HCT116 (cell line): ENCODE data around the gene PRDM1. TPM values are rescaled to one million over a fixed set of nuclear protein-coding genes. Genes with fewer than 3 reads are reported as not detected.

Experiments
- ATAC-seq: fragments of 200-7000 bp; cut with Tn5 transposase; 2 replicates; pipeline ENCODE4 v1.9.1; 2020; ENCODE audit warnings: mild to moderate bottlenecking, moderate library complexity
- BruUV-seq: library from RNA; stranded (reverse); fragments of 400-500 nt; replicated peaks from 2 replicates; lab custom pipeline; 2021; lab: Mats Ljungman, UMichigan
- CTCF ChIA-PET: fragments of 300-600 bp; sonication (Branson Sonifier 250); formaldehyde crosslinking; loops from one replicate; lab custom pipeline; 2021; ENCODE audit warnings: antibody characterized with exemption; lab: Charles Lee
- POLR2A ChIA-PET: fragments of 300-600, 350-600 bp; sonication (Branson Sonifier 250); formaldehyde crosslinking; loops from one replicate; lab custom pipeline; 2021; ENCODE audit warnings: antibody characterized with exemption; lab: Charles Lee
- RAD21 ChIA-PET, 2 experiments: fragments of 300-600 bp; sonication (Branson Sonifier 250); formaldehyde crosslinking; loops; one replicate each; lab custom pipeline; 2023; ENCODE audit warnings: low total read pairs in 2 of 2; ENCODE audit not compliant: uncharacterized antibody in 2 of 2, unreplicated experiment in 2 of 2, low non-redundant PET in 1 of 2; lab: Charles Lee
- DNase-seq: peaks from one replicate; pipeline ENCODE4 v3.0.0-alpha.2; 2010; ENCODE audit warnings: low read depth, low spot score
- H2AFZ ChIP-seq: fragments of 200-600 bp; shearing (Covaris generic), sonication (generic); 2 replicates; pipeline ENCODE4 v1.6.1; 2017; ENCODE audit warnings: low read depth, mixed run types, mixed read lengths, antibody characterized with exemption, low read length; ENCODE audit not compliant: poor library complexity, severe bottlenecking
- H3K27ac ChIP-seq: 2 replicates; pipeline ENCODE4 v1.5.1; 2012; ENCODE audit warnings: low read depth, low read length
- H3K27me3 ChIP-seq: fragments of 200-600 bp; sonication (generic); 2 replicates; pipeline ENCODE4 v1.6.1; 2016; ENCODE audit warnings: mixed run types, low read length, mixed read lengths; ENCODE audit not compliant: insufficient read depth
- H3K36me3 ChIP-seq, 2 experiments: fragments of 200-500 bp in 1 of 2; fragments of 200-600 bp in 1 of 2; sonication (Bioruptor generic) in 1 of 2; sonication (generic) in 1 of 2; 2 replicates each; pipeline versions ENCODE4 v1.5.1 to v1.6.1; 2014 to 2016; ENCODE audit warnings: low read length in 2 of 2, inconsistent platforms in 1 of 2, mixed read lengths in 1 of 2, mixed run types in 1 of 2; ENCODE audit not compliant: insufficient read depth in 2 of 2, control insufficient read depth in 1 of 2
- H3K4me1 ChIP-seq, 2 experiments: fragments of 200-600 bp in 1 of 2; sonication (generic) in 1 of 2; 2 replicates each; pipeline versions ENCODE4 v1.5.1 to v1.6.1; 2012 to 2017; ENCODE audit warnings: low read length in 2 of 2, inconsistent platforms in 1 of 2, mild to moderate bottlenecking in 1 of 2, mixed read lengths in 1 of 2, mixed run types in 1 of 2, moderate library complexity in 1 of 2; ENCODE audit not compliant: insufficient read depth in 2 of 2, control insufficient read depth in 1 of 2
- H3K4me2 ChIP-seq: fragments of 200-600 bp; sonication (generic); 2 replicates; pipeline ENCODE4 v1.6.1; 2017; ENCODE audit warnings: mixed run types, low read length, mixed read lengths
- H3K4me3 ChIP-seq, 2 experiments: fragments of 200-600 bp in 1 of 2; sonication (generic) in 1 of 2; replicated peaks in 1 of 2; 2 replicates each; pipeline ENCODE4 v1.5.1; 2011 to 2016; ENCODE audit warnings: low read length in 2 of 2, control low read depth in 1 of 2, low read depth in 1 of 2, mild to moderate bottlenecking in 1 of 2, mixed read lengths in 1 of 2, mixed run types in 1 of 2
- H3K79me2 ChIP-seq: fragments of 200-600 bp; sonication (generic); 2 replicates; pipeline ENCODE4 v1.6.1; 2017; ENCODE audit warnings: mild to moderate bottlenecking, mixed run types, low read length, moderate library complexity, mixed read lengths; ENCODE audit not compliant: insufficient read depth
- H3K9ac ChIP-seq: fragments of 200-600 bp; sonication (generic); 2 replicates; pipeline ENCODE4 v1.6.1; 2016; ENCODE audit warnings: low read length, mixed read lengths
- H3K9me2 ChIP-seq: fragments of 200-600 bp; sonication (generic), shearing (Covaris generic); 2 replicates; pipeline ENCODE4 v1.6.1; 2017; ENCODE audit warnings: mixed run types, mild to moderate bottlenecking, moderate library complexity; ENCODE audit not compliant: insufficient read depth
- H3K9me3 ChIP-seq, 2 experiments: fragments of 200-500 bp in 1 of 2; fragments of 200-600 bp in 1 of 2; sonication (Bioruptor generic) in 1 of 2; sonication (generic) in 1 of 2; 2 replicates each; pipeline ENCODE4 v1.6.1; 2014 to 2017; ENCODE audit warnings: low read length in 2 of 2, mixed read lengths in 2 of 2, inconsistent platforms in 1 of 2, low read depth in 1 of 2, mild to moderate bottlenecking in 1 of 2, mixed run types in 1 of 2, moderate library complexity in 1 of 2; ENCODE audit not compliant: control insufficient read depth in 1 of 2, insufficient read depth in 1 of 2
- H4K20me1 ChIP-seq: fragments of 200-600 bp; sonication (generic), shearing (Covaris generic); 2 replicates; pipeline ENCODE4 v1.6.1; 2017; ENCODE audit warnings: mixed run types, mild to moderate bottlenecking, moderate library complexity; ENCODE audit not compliant: insufficient read depth
- ATF3 ChIP-seq: IDR thresholded peaks from 2 replicates; pipeline ENCODE4 v1.6.1; 2012
- CBX3 ChIP-seq: IDR thresholded peaks from 2 replicates; pipeline ENCODE4 v1.6.1; 2012; ENCODE audit warnings: low read depth
- CTCF ChIP-seq, 3 experiments: fragments of 200-600 bp in 1 of 3; sonication (generic) in 1 of 3; IDR thresholded peaks in 2 of 3; conservative IDR thresholded peaks in 1 of 3; 2 replicates each; pipeline ENCODE4 v1.5.1; 2012 to 2017; ENCODE audit warnings: low read depth in 2 of 3, low read length in 2 of 3, antibody characterized with exemption in 1 of 3, borderline replicate concordance in 1 of 3, control low read depth in 1 of 3, mild to moderate bottlenecking in 1 of 3, mixed read lengths in 1 of 3, mixed run types in 1 of 3, moderate library complexity in 1 of 3; ENCODE audit not compliant: insufficient read depth in 1 of 3
- JUND ChIP-seq: IDR thresholded peaks from 2 replicates; pipeline ENCODE4 v1.6.1; 2012
- MAX ChIP-seq: IDR thresholded peaks from 2 replicates; pipeline ENCODE4 v1.6.1; 2012
- POLR2A ChIP-seq: IDR thresholded peaks from 2 replicates; pipeline ENCODE4 v1.7.0; 2011; ENCODE audit warnings: borderline replicate concordance; ENCODE audit not compliant: insufficient read depth, insufficient read length; ENCODE audit errors: extremely low read depth
- REST ChIP-seq: IDR thresholded peaks from 2 replicates; pipeline ENCODE4 v1.6.1; 2012; ENCODE audit warnings: low read depth
- SRF ChIP-seq: IDR thresholded peaks from 2 replicates; pipeline ENCODE4 v1.6.1; 2012; ENCODE audit warnings: low read depth
- TCF7L2 ChIP-seq: IDR thresholded peaks from 2 replicates; pipeline ENCODE4 v1.7.0; 2011; ENCODE audit warnings: borderline replicate concordance, inconsistent platforms; ENCODE audit not compliant: insufficient read depth, insufficient read length; ENCODE audit errors: extremely low read depth
- YY1 ChIP-seq: IDR thresholded peaks from 2 replicates; pipeline ENCODE4 v1.6.1; 2011; ENCODE audit warnings: low read length, low read depth, moderate library complexity, mild to moderate bottlenecking; ENCODE audit not compliant: insufficient replicate concordance; ENCODE audit errors: extremely low read depth
- ZNF274 ChIP-seq: fragments of 200-500 bp; sonication (Bioruptor generic); IDR thresholded peaks from 2 replicates; pipeline ENCODE4 v1.6.1; 2014; ENCODE audit warnings: mild to moderate bottlenecking, low read depth, low read length, inconsistent platforms
- intact Hi-C: fragments of 100-400 bp; cut with micrococcal nuclease; formaldehyde crosslinking; loops from 2 replicates; pipeline ENCODE4 v1.10.0; 2022
- total RNA-seq: library from RNA; stranded (reverse); gene quantifications from one replicate; pipeline ENCODE4 v1.2.1, GENCODE V29; 2021; ENCODE audit not compliant: unreplicated experiment

Gene PRDM1
- total RNA-seq, 1 experiment from 2014 or later: 3.4 TPM

GRCh38 chr6:106056060-106056745, 29.9 kb upstream of the PRDM1 start:
- H3K27me3 ChIP-seq: no peaks in the 10 kb centered on the region
- DNase-seq: no peak
- no peaks in the 10 kb centered on the region for H4K20me1 ChIP-seq
- intact Hi-C loops: no loop called here
- H3K36me3 ChIP-seq: no peaks in the 10 kb centered on the region
- ChIA-PET CTCF (no interaction called here), POLR2A (no interaction called here), RAD21 (no interaction called here)
- H3K4me2 ChIP-seq: 0 out of 2 replicates have a peak overlapping the region, but pooled peaks have one; percentile 18
- H2AFZ ChIP-seq: peak overlapping the region; percentile 25
- no peak overlapping the region for H3K4me3 ChIP-seq
- TF ChIP-seq CTCF (IDR thresholded peaks at IDR 0.05 in 2 of 3, conservative IDR thresholded peaks at IDR 0.05 in 1 of 3; ENCODE audit: borderline replicate concordance in 1 of 3, insufficient read depth in 1 of 3, low read depth in 2 of 3, low read length in 2 of 3) (no peak), CBX3 (no peak), TCF7L2 (no peak)
- no peaks in the 10 kb centered on the region for H3K9me2 ChIP-seq
- H3K9ac ChIP-seq: no peak overlapping the region
- no peaks in the 10 kb centered on the region for H3K9me3 ChIP-seq
- H3K27ac ChIP-seq: no peak overlapping the region
- no peaks in the 10 kb centered on the region for H3K79me2 ChIP-seq
- peaks cover 2 to 10% of the 10 kb centered on the region in 2 experiments; a peak in 2 of 4 replicates for H3K4me1 ChIP-seq
- BruUV-seq: no TSS peak
- no peak for ATAC-seq

- intact Hi-C loops: no loop called here
- no peaks in the 10 kb centered on the region for H3K79me2 ChIP-seq
- H3K4me3 ChIP-seq: no peak overlapping the region
- H2AFZ ChIP-seq: peak overlapping the region; percentile 25
- H3K9ac ChIP-seq: no peak overlapping the region
- ChIA-PET RAD21 (no interaction called here), POLR2A (no interaction called here), CTCF (no interaction called here)
- no peaks in the 10 kb centered on the region for H3K27me3 ChIP-seq
- no peak overlapping the region for H3K27ac ChIP-seq
- no peak for ATAC-seq
- BruUV-seq: no TSS peak
- H3K4me2 ChIP-seq: 0 out of 2 replicates have a peak overlapping the region, but pooled peaks have one; percentile 18
- no peaks in the 10 kb centered on the region for H3K36me3 ChIP-seq
- H4K20me1 ChIP-seq: no peaks in the 10 kb centered on the region
- no peaks in the 10 kb centered on the region for H3K9me2 ChIP-seq
- H3K4me1 ChIP-seq: peaks cover 0 to 10% of the 10 kb centered on the region in 2 experiments; a peak in 2 of 4 replicates
- DNase-seq: no peak
- H3K9me3 ChIP-seq: no peaks in the 10 kb centered on the region
- TF ChIP-seq REST (no peak), POLR2A (no peak), JUND (no peak), TCF7L2 (no peak), SRF (no peak), MAX (no peak), ZNF274 (no peak), ATF3 (no peak), YY1 (no peak)
These were observed 29.3 kb upstream of the PRDM1 start for GRCh38 chr6:106056746-106057390.
